Fibroblast of lung (primary cell): ENCODE measurements around the gene TBC1D22A.

Source experiments
- CTCF ChIP-seq, 2 donors: IDR thresholded peaks in 1 of 2; conservative IDR thresholded peaks in 1 of 2; 1 replicate in 1 of 2; 2 replicates in 1 of 2; pipeline ENCODE4 v1.5.1; 2011 to 2012; ENCODE audit warnings: low read length in 2 of 2, control low read depth in 1 of 2, inconsistent platforms in 1 of 2, low read depth in 1 of 2, mild to moderate bottlenecking in 1 of 2
- EZH2 ChIP-seq: IDR thresholded peaks from 2 replicates; pipeline ENCODE4 v1.5.1; 2012; ENCODE audit warnings: low read length, control low read depth, mild to moderate bottlenecking; ENCODE audit errors: missing control alignments

- no peak for TF ChIP-seq CTCF (conservative IDR thresholded peaks at IDR 0.05 in 1 of 2, IDR thresholded peaks at IDR 0.05 in 1 of 2; ENCODE audit: low read depth in 1 of 2, low read length in 2 of 2)
- TF ChIP-seq EZH2: no peak
These were observed 441.1 kb downstream of the TBC1D22A start for GRCh38 chr22:47203554-47203991.
